ENCODE results near the gene NAA35.

The NAA35 gene

GRCh38 chr9:86020731-86021130 lies 79.8 kb downstream of the NAA35 start:
- H3K4me3 ChIP-seq (replicated peaks; ENCODE audit: low read depth, low read length) = no peak overlapping the region
- no peak for TF ChIP-seq CTCF (IDR thresholded peaks at IDR 0.05; ENCODE audit: low read depth, low read length, missing control alignments)
- DNase-seq (ENCODE audit: extremely low read depth, low read depth) = no peak

- DNase-seq (ENCODE audit: extremely low read depth, low read depth) = no peak
- no peak for TF ChIP-seq CTCF (IDR thresholded peaks at IDR 0.05; ENCODE audit: low read depth, low read length, missing control alignments)
These were observed 80.2 kb downstream of the NAA35 start for GRCh38 chr9:86021166-86021565.

GRCh38 chr9:86022687-86023266 lies 81.8 kb downstream of the NAA35 start:
- DNase-seq (ENCODE audit: extremely low read depth, low read depth) = no peak
- H3K4me3 ChIP-seq (replicated peaks; ENCODE audit: low read depth, low read length) = no peak overlapping the region
- no peak for TF ChIP-seq CTCF (IDR thresholded peaks at IDR 0.05; ENCODE audit: low read depth, low read length, missing control alignments)

More at GRCh38 chr9:86021166-86021565, 80.2 kb downstream of the NAA35 start:
- H3K4me3 ChIP-seq (replicated peaks; ENCODE audit: low read depth, low read length) = no peak overlapping the region

GRCh38 chr9:86027767-86028166 lies 86.8 kb downstream of the NAA35 start:
- H3K4me3 ChIP-seq (replicated peaks; ENCODE audit: low read depth, low read length) = no peak overlapping the region
- DNase-seq (ENCODE audit: extremely low read depth, low read depth) = no peak
- no peak for TF ChIP-seq CTCF (IDR thresholded peaks at IDR 0.05; ENCODE audit: low read depth, low read length, missing control alignments)

GRCh38 chr9:86034863-86035734 lies 94.2 kb downstream of the NAA35 start:
- H3K4me3 ChIP-seq (replicated peaks; ENCODE audit: low read depth, low read length) = no peak overlapping the region
- peak; percentile 67 for TF ChIP-seq CTCF (IDR thresholded peaks at IDR 0.05; ENCODE audit: low read depth, low read length, missing control alignments)
- DNase-seq (ENCODE audit: extremely low read depth, low read depth) = no peak

GRCh38 chr9:86035827-86036440 lies 95.0 kb downstream of the NAA35 start:
- no peak for TF ChIP-seq CTCF (IDR thresholded peaks at IDR 0.05; ENCODE audit: low read depth, low read length, missing control alignments)
- DNase-seq (ENCODE audit: extremely low read depth, low read depth) = no peak
- H3K4me3 ChIP-seq (replicated peaks; ENCODE audit: low read depth, low read length) = no peak overlapping the region
